WTC11 (cell line): Measurements from ENCODE around the gene DNAJC5G. TPM values are rescaled to one million over a fixed set of nuclear protein-coding genes. Genes with fewer than 3 reads are reported as not detected.

Source experiments
- ATAC-seq: fragments of 200-7000 bp; cut with Tn5 transposase; 2 replicates; pipeline ENCODE4 v1.10.0; 2021; ENCODE audit warnings: mild to moderate bottlenecking, moderate library complexity
- CTCF ChIA-PET: fragments of 300-600 bp; sonication (Branson Sonifier 250); formaldehyde crosslinking; loops from one replicate; lab custom pipeline; 2021; ENCODE audit warnings: antibody characterized with exemption; lab: Charles Lee
- POLR2A ChIA-PET: fragments of 350-600 bp; sonication (Branson Sonifier 250); formaldehyde crosslinking; loops from one replicate; lab custom pipeline; 2021; ENCODE audit warnings: antibody characterized with exemption; lab: Charles Lee
- DNase-seq: peaks from one replicate; pipeline ENCODE4 v3.0.0; 2021; ENCODE audit warnings: low spot score
- H3K27ac Mint-ChIP-seq: 2 replicates; pipeline ENCODE4 v1.8.0; 2021; ENCODE audit warnings: mixed read lengths
- H3K27me3 Mint-ChIP-seq: 2 replicates; pipeline ENCODE4 v1.8.0; 2021; ENCODE audit warnings: low read depth, mild to moderate bottlenecking, moderate library complexity, mixed read lengths
- H3K36me3 Mint-ChIP-seq: 2 replicates; pipeline ENCODE4 v1.8.0; 2021; ENCODE audit warnings: mixed read lengths
- H3K4me1 Mint-ChIP-seq: 2 replicates; pipeline ENCODE4 v1.8.0; 2022; ENCODE audit warnings: mixed read lengths
- H3K4me3 Mint-ChIP-seq: 2 replicates; pipeline ENCODE4 v1.8.0; 2021; ENCODE audit warnings: mild to moderate bottlenecking, moderate library complexity, mixed read lengths
- H3K9me3 Mint-ChIP-seq: 2 replicates; pipeline ENCODE4 v1.8.0; 2021; ENCODE audit warnings: mixed read lengths
- ATF2 ChIP-seq: sonication (generic); formaldehyde crosslinking; IDR thresholded peaks from 2 replicates; pipeline ENCODE4 v1.8.1; 2022; ENCODE audit warnings: low read depth, missing genetic modification reagents, borderline replicate concordance
- CBFB ChIP-seq: sonication (generic); formaldehyde crosslinking; IDR thresholded peaks from 2 replicates; pipeline ENCODE4 v1.8.1; 2022; ENCODE audit warnings: mild to moderate bottlenecking, low read depth, missing genetic modification reagents
- CDX4 ChIP-seq: fragments of 250-450 bp; sonication (Bioruptor Pico); IDR thresholded peaks from 2 replicates; pipeline ENCODE4 v1.9.0; 2021; ENCODE audit warnings: moderate library complexity, mild to moderate bottlenecking, inconsistent platforms, borderline replicate concordance
- CREM ChIP-seq: sonication (generic); formaldehyde crosslinking; IDR thresholded peaks from 2 replicates; pipeline ENCODE4 v1.8.1; 2022; ENCODE audit warnings: mild to moderate bottlenecking, missing genetic modification reagents, moderate library complexity
- EMX1 ChIP-seq: fragments of 250-450 bp; sonication (Bioruptor Pico); IDR thresholded peaks from 2 replicates; pipeline ENCODE4 v1.8.0; 2021; ENCODE audit warnings: mild to moderate bottlenecking
- NFYB ChIP-seq: sonication (generic); formaldehyde crosslinking; conservative IDR thresholded peaks from 2 replicates; pipeline ENCODE4 v1.8.0; 2022; ENCODE audit warnings: low read depth, missing genetic modification reagents
- RELA ChIP-seq: sonication (generic); formaldehyde crosslinking; IDR thresholded peaks from 2 replicates; pipeline ENCODE4 v1.8.1; 2022; ENCODE audit warnings: missing genetic modification reagents, mild to moderate bottlenecking, borderline replicate concordance
- TEAD1 ChIP-seq: sonication (generic); formaldehyde crosslinking; IDR thresholded peaks from 2 replicates; pipeline ENCODE4 v1.8.0; 2022; ENCODE audit warnings: mild to moderate bottlenecking, missing genetic modification reagents
- USF2 ChIP-seq: sonication (generic); formaldehyde crosslinking; IDR thresholded peaks from 2 replicates; pipeline ENCODE4 v1.8.1; 2023; ENCODE audit warnings: mild to moderate bottlenecking, missing genetic modification reagents, moderate library complexity
- ZBTB21 ChIP-seq: sonication (generic); formaldehyde crosslinking; IDR thresholded peaks from 2 replicates; pipeline ENCODE4 v1.8.1; 2023; ENCODE audit warnings: mild to moderate bottlenecking, missing genetic modification reagents, borderline replicate concordance
- ZNF263 ChIP-seq: sonication (generic); formaldehyde crosslinking; IDR thresholded peaks from 2 replicates; pipeline ENCODE4 v1.8.1; 2022; ENCODE audit warnings: low read depth, mild to moderate bottlenecking, moderate library complexity, missing genetic modification reagents
- ZNF281 ChIP-seq: sonication (generic); formaldehyde crosslinking; IDR thresholded peaks from 2 replicates; pipeline ENCODE4 v1.8.0; 2023; ENCODE audit warnings: mild to moderate bottlenecking, missing genetic modification reagents
- ZNF317 ChIP-seq: sonication (generic); formaldehyde crosslinking; IDR thresholded peaks from 2 replicates; pipeline ENCODE4 v1.8.1; 2023; ENCODE audit warnings: low read depth, mild to moderate bottlenecking, moderate library complexity, missing genetic modification reagents, borderline replicate concordance
- ZNF416 ChIP-seq: fragments of 250-450 bp; sonication (Bioruptor Pico); IDR thresholded peaks from 2 replicates; pipeline ENCODE4 v1.9.0; 2021; ENCODE audit warnings: mild to moderate bottlenecking, inconsistent platforms
- total RNA-seq: library from RNA; stranded (reverse); gene quantifications from 3 replicates; pipeline ENCODE4 v1.2.3, GENCODE V29; 2021
- TF ChIP-seq, protein P1 (sequence below): sonication (generic); formaldehyde crosslinking; conservative IDR thresholded peaks from 2 replicates; pipeline ENCODE4 v1.8.1; 2023; ENCODE audit warnings: mild to moderate bottlenecking, low read depth, missing genetic modification reagents, moderate library complexity
- TF ChIP-seq, protein P2 (sequence below): sonication (generic); formaldehyde crosslinking; IDR thresholded peaks from 2 replicates; pipeline ENCODE4 v1.8.0; 2022; ENCODE audit warnings: missing genetic modification reagents
- TF ChIP-seq, protein P3 (sequence below): fragments of 250-450 bp; sonication (Bioruptor Pico); IDR thresholded peaks from 2 replicates; pipeline ENCODE4 v2.1.2; 2022; ENCODE audit warnings: mild to moderate bottlenecking, moderate library complexity
- TF ChIP-seq, protein P4 (sequence below): sonication (generic); formaldehyde crosslinking; IDR thresholded peaks from 2 replicates; pipeline ENCODE4 v1.8.0; 2022; ENCODE audit warnings: mild to moderate bottlenecking, missing genetic modification reagents

The DNAJC5G gene
- total RNA-seq, 1 experiment from 2014 or later, result 0.44 TPM

- TF ChIP-seq, protein P1, sequence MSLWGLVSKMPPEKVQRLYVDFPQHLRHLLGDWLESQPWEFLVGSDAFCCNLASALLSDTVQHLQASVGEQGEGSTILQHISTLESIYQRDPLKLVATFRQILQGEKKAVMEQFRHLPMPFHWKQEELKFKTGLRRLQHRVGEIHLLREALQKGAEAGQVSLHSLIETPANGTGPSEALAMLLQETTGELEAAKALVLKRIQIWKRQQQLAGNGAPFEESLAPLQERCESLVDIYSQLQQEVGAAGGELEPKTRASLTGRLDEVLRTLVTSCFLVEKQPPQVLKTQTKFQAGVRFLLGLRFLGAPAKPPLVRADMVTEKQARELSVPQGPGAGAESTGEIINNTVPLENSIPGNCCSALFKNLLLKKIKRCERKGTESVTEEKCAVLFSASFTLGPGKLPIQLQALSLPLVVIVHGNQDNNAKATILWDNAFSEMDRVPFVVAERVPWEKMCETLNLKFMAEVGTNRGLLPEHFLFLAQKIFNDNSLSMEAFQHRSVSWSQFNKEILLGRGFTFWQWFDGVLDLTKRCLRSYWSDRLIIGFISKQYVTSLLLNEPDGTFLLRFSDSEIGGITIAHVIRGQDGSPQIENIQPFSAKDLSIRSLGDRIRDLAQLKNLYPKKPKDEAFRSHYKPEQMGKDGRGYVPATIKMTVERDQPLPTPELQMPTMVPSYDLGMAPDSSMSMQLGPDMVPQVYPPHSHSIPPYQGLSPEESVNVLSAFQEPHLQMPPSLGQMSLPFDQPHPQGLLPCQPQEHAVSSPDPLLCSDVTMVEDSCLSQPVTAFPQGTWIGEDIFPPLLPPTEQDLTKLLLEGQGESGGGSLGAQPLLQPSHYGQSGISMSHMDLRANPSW (CRISPR knock-in tag), result no peak
- TF ChIP-seq EMX1 (CRISPR knock-in tag) (no peak), CBFB (CRISPR knock-in tag) (no peak), CREM (no peak), CDX4 (CRISPR knock-in tag) (no peak), ZNF263 (no peak), TEAD1 (CRISPR knock-in tag) (no peak), RELA (CRISPR knock-in tag) (no peak)
- TF ChIP-seq, protein P2, sequence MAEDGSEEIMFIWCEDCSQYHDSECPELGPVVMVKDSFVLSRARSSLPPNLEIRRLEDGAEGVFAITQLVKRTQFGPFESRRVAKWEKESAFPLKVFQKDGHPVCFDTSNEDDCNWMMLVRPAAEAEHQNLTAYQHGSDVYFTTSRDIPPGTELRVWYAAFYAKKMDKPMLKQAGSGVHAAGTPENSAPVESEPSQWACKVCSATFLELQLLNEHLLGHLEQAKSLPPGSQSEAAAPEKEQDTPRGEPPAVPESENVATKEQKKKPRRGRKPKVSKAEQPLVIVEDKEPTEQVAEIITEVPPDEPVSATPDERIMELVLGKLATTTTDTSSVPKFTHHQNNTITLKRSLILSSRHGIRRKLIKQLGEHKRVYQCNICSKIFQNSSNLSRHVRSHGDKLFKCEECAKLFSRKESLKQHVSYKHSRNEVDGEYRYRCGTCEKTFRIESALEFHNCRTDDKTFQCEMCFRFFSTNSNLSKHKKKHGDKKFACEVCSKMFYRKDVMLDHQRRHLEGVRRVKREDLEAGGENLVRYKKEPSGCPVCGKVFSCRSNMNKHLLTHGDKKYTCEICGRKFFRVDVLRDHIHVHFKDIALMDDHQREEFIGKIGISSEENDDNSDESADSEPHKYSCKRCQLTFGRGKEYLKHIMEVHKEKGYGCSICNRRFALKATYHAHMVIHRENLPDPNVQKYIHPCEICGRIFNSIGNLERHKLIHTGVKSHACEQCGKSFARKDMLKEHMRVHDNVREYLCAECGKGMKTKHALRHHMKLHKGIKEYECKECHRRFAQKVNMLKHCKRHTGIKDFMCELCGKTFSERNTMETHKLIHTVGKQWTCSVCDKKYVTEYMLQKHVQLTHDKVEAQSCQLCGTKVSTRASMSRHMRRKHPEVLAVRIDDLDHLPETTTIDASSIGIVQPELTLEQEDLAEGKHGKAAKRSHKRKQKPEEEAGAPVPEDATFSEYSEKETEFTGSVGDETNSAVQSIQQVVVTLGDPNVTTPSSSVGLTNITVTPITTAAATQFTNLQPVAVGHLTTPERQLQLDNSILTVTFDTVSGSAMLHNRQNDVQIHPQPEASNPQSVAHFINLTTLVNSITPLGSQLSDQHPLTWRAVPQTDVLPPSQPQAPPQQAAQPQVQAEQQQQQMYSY (CRISPR knock-in tag), result no peak
Observed at GRCh38 chr2:27251766-27252165, 23.5 kb upstream of the DNAJC5G start (continued).

DNA sequence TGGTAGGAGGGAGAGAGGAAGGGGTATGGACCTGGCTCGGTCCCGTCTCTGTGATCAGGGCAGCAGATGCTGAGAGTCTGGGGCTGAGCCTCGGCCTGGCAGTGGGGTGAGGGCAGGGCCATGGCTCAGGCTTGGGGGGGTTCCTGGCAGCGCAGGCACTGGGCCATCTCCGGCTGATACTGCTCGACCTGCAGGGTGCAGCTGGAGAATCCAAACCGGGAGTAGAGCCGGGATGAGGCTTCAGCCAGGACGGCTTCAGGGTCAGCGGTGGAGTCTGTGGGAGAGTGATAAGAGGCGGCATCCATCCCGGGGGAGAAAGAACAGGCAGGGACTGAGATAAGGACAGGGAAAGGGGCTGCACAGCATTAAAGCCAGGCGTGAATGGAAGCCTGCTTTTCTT lies 20.0 kb upstream of the DNAJC5G start:
- Mint-ChIP-seq H3K4me3 (no peak overlapping the region), H3K36me3 (no peaks in the 10 kb centered on the region), H3K27ac (no peak overlapping the region), H3K9me3 (no peaks in the 10 kb centered on the region), H3K4me1 (peaks cover 18% of the 10 kb centered on the region), H3K27me3 (peaks cover 19% of the 10 kb centered on the region)
- ChIA-PET CTCF (interaction anchor here (0.9 to 1.6 kb wide), 2 partner anchors 46 to 48 kb away, joined by 3 to 7 read pairs; no protein-coding TSS in a partner anchor), POLR2A (no interaction called here)
- no peak for ATAC-seq
- TF ChIP-seq TEAD1 (CRISPR knock-in tag) (no peak), ZNF281 (CRISPR knock-in tag) (no peak), ZBTB21 (no peak)
- TF ChIP-seq, protein P3, sequence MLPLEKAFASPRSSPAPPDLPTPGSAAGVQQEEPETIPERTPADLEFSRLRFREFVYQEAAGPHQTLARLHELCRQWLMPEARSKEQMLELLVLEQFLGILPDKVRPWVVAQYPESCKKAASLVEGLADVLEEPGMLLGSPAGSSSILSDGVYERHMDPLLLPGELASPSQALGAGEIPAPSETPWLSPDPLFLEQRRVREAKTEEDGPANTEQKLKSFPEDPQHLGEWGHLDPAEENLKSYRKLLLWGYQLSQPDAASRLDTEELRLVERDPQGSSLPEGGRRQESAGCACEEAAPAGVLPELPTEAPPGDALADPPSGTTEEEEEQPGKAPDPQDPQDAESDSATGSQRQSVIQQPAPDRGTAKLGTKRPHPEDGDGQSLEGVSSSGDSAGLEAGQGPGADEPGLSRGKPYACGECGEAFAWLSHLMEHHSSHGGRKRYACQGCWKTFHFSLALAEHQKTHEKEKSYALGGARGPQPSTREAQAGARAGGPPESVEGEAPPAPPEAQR (CRISPR knock-in tag), result no peak
- DNase-seq, result no peak

DNA sequence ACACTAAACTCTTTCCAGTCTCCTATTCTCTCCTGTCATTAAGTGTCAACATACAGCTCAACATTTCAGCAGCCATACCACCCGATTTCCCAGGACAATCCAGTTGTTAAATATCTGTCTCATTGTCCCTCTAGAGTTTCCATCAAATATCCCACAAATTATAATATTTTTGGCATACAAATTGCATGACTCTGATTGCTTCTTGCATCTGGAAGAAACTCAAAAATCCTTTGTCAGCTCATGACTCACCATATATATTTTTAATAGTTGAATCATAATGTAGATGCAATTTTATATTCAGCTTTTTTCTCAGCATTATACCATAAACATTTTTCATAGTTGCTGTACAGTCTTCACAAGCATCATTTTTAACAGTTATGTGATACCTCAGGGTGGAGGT lies 19.6 kb upstream of the DNAJC5G start:
- POLR2A ChIA-PET, result no interaction called here
- ATAC-seq, result no peak
- Mint-ChIP-seq H3K4me3 (no peak overlapping the region), H3K4me1 (peaks cover 15% of the 10 kb centered on the region), H3K36me3 (no peaks in the 10 kb centered on the region), H3K27ac (no peak overlapping the region), H3K9me3 (no peaks in the 10 kb centered on the region), H3K27me3 (peaks cover 24% of the 10 kb centered on the region)
- DNase-seq, result no peak
- CTCF ChIA-PET, result interaction anchor here (0.9 to 2.5 kb wide), 3 partner anchors 24 to 47 kb away, joined by 3 to 11 read pairs (median 7); no protein-coding TSS in a partner anchor
- TF ChIP-seq USF2 (CRISPR knock-in tag) (no peak), NFYB (CRISPR knock-in tag) (no peak), EMX1 (CRISPR knock-in tag) (no peak), ZNF317 (CRISPR knock-in tag) (no peak), ZNF416 (CRISPR knock-in tag) (no peak), ZNF263 (no peak), ATF2 (CRISPR knock-in tag) (no peak)
- TF ChIP-seq, protein P4, sequence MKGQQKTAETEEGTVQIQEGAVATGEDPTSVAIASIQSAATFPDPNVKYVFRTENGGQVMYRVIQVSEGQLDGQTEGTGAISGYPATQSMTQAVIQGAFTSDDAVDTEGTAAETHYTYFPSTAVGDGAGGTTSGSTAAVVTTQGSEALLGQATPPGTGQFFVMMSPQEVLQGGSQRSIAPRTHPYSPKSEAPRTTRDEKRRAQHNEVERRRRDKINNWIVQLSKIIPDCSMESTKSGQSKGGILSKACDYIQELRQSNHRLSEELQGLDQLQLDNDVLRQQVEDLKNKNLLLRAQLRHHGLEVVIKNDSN (CRISPR knock-in tag), result no peak
